Breast epithelium (tissue), 3 donors: ENCODE measurements around the gene RAPH1.

Experiments used
- POLR2A ChIP-seq: fragments of 450-650 bp; IDR thresholded peaks from one replicate; pipeline ENCODE4 v1.6.1; 2016; ENCODE audit warnings: antibody characterized with exemption, mild to moderate bottlenecking, moderate library complexity
- POLR2AphosphoS5 ChIP-seq, 3 donors: sonication (generic); formaldehyde crosslinking; IDR thresholded peaks; one replicate each; pipeline ENCODE4 v1.6.1; 2017; ENCODE audit warnings: antibody characterized with exemption in 3 of 3
- TF ChIP-seq, protein P1 (sequence below), 3 donors: fragments of 450-650 bp; IDR thresholded peaks; one replicate each; pipeline ENCODE4 v1.5.1; 2016 to 2017; ENCODE audit warnings: antibody characterized with exemption in 3 of 3, mild to moderate bottlenecking in 3 of 3, moderate library complexity in 3 of 3

- TF ChIP-seq, protein P1, sequence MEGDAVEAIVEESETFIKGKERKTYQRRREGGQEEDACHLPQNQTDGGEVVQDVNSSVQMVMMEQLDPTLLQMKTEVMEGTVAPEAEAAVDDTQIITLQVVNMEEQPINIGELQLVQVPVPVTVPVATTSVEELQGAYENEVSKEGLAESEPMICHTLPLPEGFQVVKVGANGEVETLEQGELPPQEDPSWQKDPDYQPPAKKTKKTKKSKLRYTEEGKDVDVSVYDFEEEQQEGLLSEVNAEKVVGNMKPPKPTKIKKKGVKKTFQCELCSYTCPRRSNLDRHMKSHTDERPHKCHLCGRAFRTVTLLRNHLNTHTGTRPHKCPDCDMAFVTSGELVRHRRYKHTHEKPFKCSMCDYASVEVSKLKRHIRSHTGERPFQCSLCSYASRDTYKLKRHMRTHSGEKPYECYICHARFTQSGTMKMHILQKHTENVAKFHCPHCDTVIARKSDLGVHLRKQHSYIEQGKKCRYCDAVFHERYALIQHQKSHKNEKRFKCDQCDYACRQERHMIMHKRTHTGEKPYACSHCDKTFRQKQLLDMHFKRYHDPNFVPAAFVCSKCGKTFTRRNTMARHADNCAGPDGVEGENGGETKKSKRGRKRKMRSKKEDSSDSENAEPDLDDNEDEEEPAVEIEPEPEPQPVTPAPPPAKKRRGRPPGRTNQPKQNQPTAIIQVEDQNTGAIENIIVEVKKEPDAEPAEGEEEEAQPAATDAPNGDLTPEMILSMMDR (IDR thresholded peaks at IDR 0.05) = no peak
- no peak for TF ChIP-seq POLR2A
- no peak for TF ChIP-seq POLR2AphosphoS5 (IDR thresholded peaks at IDR 0.05)
Measured at GRCh38 chr2:203359450-203359849, 175.7 kb downstream of the RAPH1 start.
